ENCODE measurements around the gene HHIPL1. TPM values are rescaled to one million over a fixed set of nuclear protein-coding genes. Genes with fewer than 3 reads are reported as not detected.

Gene HHIPL1
- total RNA-seq, 1 experiment from 2014 or later: 0.06 TPM

DNA sequence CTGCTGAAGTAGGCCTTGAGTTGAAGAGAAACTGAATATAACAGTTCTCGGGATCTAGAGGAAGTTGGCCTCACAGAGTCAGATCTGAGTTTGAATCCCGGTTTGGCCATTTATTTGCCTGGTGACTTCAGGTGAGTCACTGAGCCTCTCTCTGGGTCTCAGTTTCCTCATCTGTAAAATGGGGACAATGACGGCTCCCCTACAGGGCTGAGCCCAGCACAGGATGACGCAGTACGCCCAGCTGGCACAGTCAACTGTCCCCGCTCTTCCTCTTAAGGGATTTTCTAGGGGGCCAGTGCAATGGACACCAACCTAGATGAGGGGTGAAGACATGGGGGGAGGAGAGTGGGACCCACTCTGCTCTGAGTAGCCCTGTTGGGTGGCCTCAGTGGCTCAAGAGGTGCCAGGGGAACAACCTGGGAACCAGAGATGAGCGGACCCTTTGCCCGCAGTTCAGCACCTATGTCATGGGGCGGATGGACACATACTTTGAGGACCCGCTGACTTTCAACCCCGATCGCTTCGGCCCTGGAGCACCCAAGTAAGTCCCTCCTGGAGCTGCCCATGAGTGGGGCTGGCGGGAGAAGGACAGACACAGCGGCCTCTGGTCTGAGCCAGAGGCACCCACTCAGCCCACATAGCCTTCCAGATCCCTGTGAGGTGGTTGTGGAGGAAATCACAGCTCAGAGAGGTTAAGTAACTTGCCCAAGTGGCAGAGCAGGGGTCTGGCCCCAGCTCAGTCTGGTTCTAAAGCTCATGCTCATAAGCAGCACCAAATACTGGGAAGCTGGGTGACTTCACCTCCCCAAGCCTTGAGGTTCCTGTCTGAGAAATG lies 80.2 kb downstream of the HHIPL1 start:
- no peak for TF ChIP-seq EZH2 (IDR thresholded peaks at IDR 0.05; ENCODE audit: borderline replicate concordance, low read depth, low read length, poor library complexity, severe bottlenecking)
- no peak for TF ChIP-seq CTCF (conservative IDR thresholded peaks at IDR 0.05; ENCODE audit: low read depth, low read length)
- H3K36me3 ChIP-seq (ENCODE audit: insufficient read depth, low read length, poor library complexity, severe bottlenecking): no peaks in the 10 kb centered on the region
- no peak overlapping the region for H3K27ac ChIP-seq (ENCODE audit: low read depth, low read length, poor library complexity, severe bottlenecking)
- ChIA-PET POLR2A (ENCODE audit: low non-redundant PET) (no interaction called here), CTCF (no interaction called here)
- H3K4me3 ChIP-seq (ENCODE audit: low read depth, low read length, poor library complexity, severe bottlenecking): no peak overlapping the region
- intact Hi-C loops (cut with micrococcal nuclease; ENCODE audit: unreplicated experiment): no loop called here
- H3K4me1 ChIP-seq (ENCODE audit: insufficient read depth, low read length, poor library complexity, severe bottlenecking): no peaks in the 10 kb centered on the region
- no TSS peak for BruUV-seq (replicated peaks)
- no peak for DNase-seq (ENCODE audit: low spot score)
- H3K27me3 ChIP-seq (replicated peaks; ENCODE audit: insufficient read depth, low read depth, low read length, poor library complexity): no peaks in the 10 kb centered on the region
- H3K9me3 ChIP-seq (ENCODE audit: low read depth, low read length, poor library complexity, severe bottlenecking): no peaks in the 10 kb centered on the region

DNA sequence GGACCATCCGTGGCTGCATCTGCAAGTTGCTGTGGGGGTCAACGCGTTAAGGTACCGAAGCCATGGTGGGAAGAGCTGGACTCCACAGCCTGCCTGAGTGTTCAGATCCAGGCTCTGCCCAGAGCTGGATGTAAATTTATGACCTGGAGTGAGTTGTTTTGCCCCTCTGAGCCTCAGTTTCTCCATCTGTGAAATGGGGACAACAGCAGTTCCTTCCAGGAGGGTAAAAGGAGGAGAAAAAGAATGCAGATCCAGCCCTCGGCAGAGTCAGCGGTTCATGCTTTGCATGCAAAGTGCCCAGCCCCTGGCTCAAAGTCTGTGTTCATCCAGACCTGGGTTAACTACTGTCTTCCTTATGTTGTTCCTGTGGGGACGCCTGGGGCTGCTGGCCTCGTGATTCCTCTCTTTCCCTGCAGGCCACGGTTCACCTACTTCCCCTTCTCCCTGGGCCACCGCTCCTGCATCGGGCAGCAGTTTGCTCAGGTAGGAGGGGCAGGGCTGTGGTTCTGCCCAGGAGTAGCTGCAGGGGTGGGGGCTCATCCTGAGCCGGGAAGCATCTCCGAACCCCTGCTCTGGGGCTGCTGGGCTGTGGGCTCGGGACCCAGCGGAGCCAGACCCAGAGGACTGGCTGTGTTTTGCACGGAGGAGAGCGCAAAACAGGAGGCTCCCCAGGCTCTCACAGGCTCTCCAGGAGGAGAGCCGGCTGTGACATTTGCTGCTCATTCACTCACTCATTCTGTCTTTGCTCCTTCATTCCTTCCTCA lies 81.0 kb downstream of the HHIPL1 start:
- no peaks in the 10 kb centered on the region for H3K4me1 ChIP-seq (ENCODE audit: insufficient read depth, low read length, poor library complexity, severe bottlenecking)
- no peak overlapping the region for H3K4me3 ChIP-seq (ENCODE audit: low read depth, low read length, poor library complexity, severe bottlenecking)
- ChIA-PET POLR2A (ENCODE audit: low non-redundant PET) (no interaction called here), CTCF (no interaction called here)
- H3K36me3 ChIP-seq (ENCODE audit: insufficient read depth, low read length, poor library complexity, severe bottlenecking): no peaks in the 10 kb centered on the region
- no TSS peak for BruUV-seq (replicated peaks)
- H3K27ac ChIP-seq (ENCODE audit: low read depth, low read length, poor library complexity, severe bottlenecking): no peak overlapping the region
- intact Hi-C loops (cut with micrococcal nuclease; ENCODE audit: unreplicated experiment): no loop called here
- H3K9me3 ChIP-seq (ENCODE audit: low read depth, low read length, poor library complexity, severe bottlenecking): no peaks in the 10 kb centered on the region
- DNase-seq (ENCODE audit: low spot score): no peak
- H3K27me3 ChIP-seq (replicated peaks; ENCODE audit: insufficient read depth, low read depth, low read length, poor library complexity): no peaks in the 10 kb centered on the region
- no peak for TF ChIP-seq EZH2 (IDR thresholded peaks at IDR 0.05; ENCODE audit: borderline replicate concordance, low read depth, low read length, poor library complexity, severe bottlenecking)
- TF ChIP-seq CTCF (conservative IDR thresholded peaks at IDR 0.05; ENCODE audit: low read depth, low read length): no peak

DNA sequence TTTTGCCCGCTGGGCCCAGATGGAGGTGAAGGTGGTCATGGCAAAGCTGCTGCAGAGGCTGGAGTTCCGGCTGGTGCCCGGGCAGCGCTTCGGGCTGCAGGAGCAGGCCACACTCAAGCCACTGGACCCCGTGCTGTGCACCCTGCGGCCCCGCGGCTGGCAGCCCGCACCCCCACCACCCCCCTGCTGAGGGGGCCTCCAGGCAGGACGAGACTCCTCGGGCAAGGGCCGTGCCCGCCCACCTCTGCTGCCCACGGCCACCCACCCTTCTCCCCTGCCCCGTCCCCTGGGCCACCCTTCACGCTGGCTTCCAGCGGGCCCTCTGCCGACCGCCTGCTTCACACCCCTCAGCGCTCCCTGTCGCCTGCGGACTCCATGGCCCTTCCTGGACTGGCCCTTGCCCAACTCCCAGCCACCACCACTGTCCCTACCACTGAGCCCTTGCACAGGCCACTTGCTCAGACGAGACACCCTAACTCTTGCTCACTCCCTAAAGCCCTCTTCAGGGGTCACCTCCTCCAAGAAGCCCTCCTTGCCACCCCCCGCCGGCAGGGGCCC lies 81.7 kb downstream of the HHIPL1 start:
- Histone ChIP-seq H3K36me3 (ENCODE audit: insufficient read depth, low read length, poor library complexity, severe bottlenecking) (no peaks in the 10 kb centered on the region), H3K4me3 (ENCODE audit: low read depth, low read length, poor library complexity, severe bottlenecking) (no peak overlapping the region), H3K4me1 (ENCODE audit: insufficient read depth, low read length, poor library complexity, severe bottlenecking) (no peaks in the 10 kb centered on the region), H3K9me3 (ENCODE audit: low read depth, low read length, poor library complexity, severe bottlenecking) (no peaks in the 10 kb centered on the region), H3K27ac (ENCODE audit: low read depth, low read length, poor library complexity, severe bottlenecking) (no peak overlapping the region), H3K27me3 (replicated peaks; ENCODE audit: insufficient read depth, low read depth, low read length, poor library complexity) (no peaks in the 10 kb centered on the region)
- ChIA-PET POLR2A (ENCODE audit: low non-redundant PET) (no interaction called here), CTCF (no interaction called here)
- intact Hi-C loops (cut with micrococcal nuclease; ENCODE audit: unreplicated experiment): no loop called here
- no peak for DNase-seq (ENCODE audit: low spot score)
- no peak for TF ChIP-seq CTCF (conservative IDR thresholded peaks at IDR 0.05; ENCODE audit: low read depth, low read length)
- no peak for TF ChIP-seq EZH2 (IDR thresholded peaks at IDR 0.05; ENCODE audit: borderline replicate concordance, low read depth, low read length, poor library complexity, severe bottlenecking)
- no TSS peak for BruUV-seq (replicated peaks)

All from A673 (cell line).